Panc1 (cell line): ENCODE results near the gene MYH7. TPM values are rescaled to one million over a fixed set of nuclear protein-coding genes. Genes with fewer than 3 reads are reported as not detected.
"Not testable (repeated sequence)": the region's sequence is repeated elsewhere in the genome, so short reads cannot be mapped to it uniquely, and the experiment has no call there.

Experiments used
- ATAC-seq: fragments of 200-7000 bp; cut with Tn5 transposase; 2 replicates; pipeline ENCODE4 v1.9.1; 2020; ENCODE audit warnings: mild to moderate bottlenecking, moderate library complexity
- BruUV-seq: library from RNA; stranded (reverse); fragments of 400-500 nt; replicated peaks from 2 replicates; lab custom pipeline; 2021; lab: Mats Ljungman, UMichigan
- CTCF ChIA-PET: fragments of 300-600 bp; sonication (Branson Sonifier 250); formaldehyde crosslinking; loops from one replicate; lab custom pipeline; 2022; ENCODE audit warnings: antibody characterized with exemption; lab: Charles Lee
- POLR2A ChIA-PET: fragments of 300-600 bp; sonication (Branson Sonifier 250); formaldehyde crosslinking; loops from one replicate; lab custom pipeline; 2022; ENCODE audit warnings: antibody characterized with exemption; lab: Charles Lee
- DNase-seq: peaks from one replicate; pipeline ENCODE4 v3.0.0-alpha.2; 2010; ENCODE audit warnings: low read depth, low spot score
- H3K27ac ChIP-seq: 2 replicates; pipeline ENCODE4 v1.5.1; 2011; ENCODE audit warnings: mild to moderate bottlenecking, low read length, inconsistent platforms
- H3K27me3 ChIP-seq: fragments of 200-500 bp; sonication (Bioruptor generic); 2 replicates; pipeline ENCODE4 v1.6.0; 2014; ENCODE audit warnings: low read length, inconsistent platforms; ENCODE audit not compliant: control insufficient read depth, insufficient read depth
- H3K36me3 ChIP-seq: fragments of 200-500 bp; sonication (Bioruptor generic); 2 replicates; pipeline ENCODE4 v1.5.1; 2014; ENCODE audit warnings: inconsistent platforms, mild to moderate bottlenecking, low read length, moderate library complexity; ENCODE audit not compliant: control insufficient read depth, insufficient read depth
- H3K4me1 ChIP-seq: 2 replicates; pipeline ENCODE4 v1.5.1; 2011; ENCODE audit warnings: inconsistent platforms, mild to moderate bottlenecking, low read length, moderate library complexity; ENCODE audit not compliant: control insufficient read depth, insufficient read depth
- H3K4me3 ChIP-seq, 2 experiments: 2 replicates each; pipeline ENCODE4 v1.5.1; 2011 to 2012; ENCODE audit warnings: low read depth in 2 of 2, low read length in 2 of 2, mild to moderate bottlenecking in 2 of 2, inconsistent platforms in 1 of 2, moderate library complexity in 1 of 2
- H3K9me3 ChIP-seq: fragments of 200-500 bp; sonication (Bioruptor generic); 2 replicates; pipeline ENCODE4 v1.5.1; 2014; ENCODE audit warnings: low read depth, mild to moderate bottlenecking, inconsistent platforms, low read length, moderate library complexity; ENCODE audit not compliant: control insufficient read depth, insufficient read depth
- CTCF ChIP-seq: fragments of 450-650 bp; IDR thresholded peaks from 2 replicates; pipeline ENCODE4 v1.5.1; 2017; ENCODE audit warnings: mild to moderate bottlenecking
- POLR2AphosphoS5 ChIP-seq: IDR thresholded peaks from 2 replicates; pipeline ENCODE4 v1.6.1; 2012; ENCODE audit warnings: mild to moderate bottlenecking, low read depth, low read length, moderate library complexity
- REST ChIP-seq, 2 experiments: IDR thresholded peaks; 2 replicates each; pipeline ENCODE4 v1.6.1; 2011 to 2012; ENCODE audit warnings: low read depth in 2 of 2, control low read depth in 1 of 2, low read length in 1 of 2, mild to moderate bottlenecking in 1 of 2, moderate library complexity in 1 of 2; ENCODE audit not compliant: insufficient read depth in 1 of 2
- SIN3A ChIP-seq: IDR thresholded peaks from 2 replicates; pipeline ENCODE4 v1.6.1; 2012; ENCODE audit warnings: low read depth, mild to moderate bottlenecking, low read length, moderate library complexity, borderline replicate concordance; ENCODE audit not compliant: insufficient read depth
- TCF7L2 ChIP-seq: IDR thresholded peaks from 2 replicates; pipeline ENCODE4 v1.6.1; 2011; ENCODE audit warnings: mild to moderate bottlenecking, low read depth, low read length, inconsistent platforms
- in situ Hi-C: cut with HindIII; loops from 2 replicates; pipeline ENCODE4 v1.10.0; 2016; ENCODE audit warnings: low sequenced_read_pairs, low pct_unique_long_range_greater_than_20kb
- intact Hi-C: fragments of 100-400 bp; cut with micrococcal nuclease; formaldehyde crosslinking; loops from one replicate; pipeline ENCODE4 v1.10.0; 2022; ENCODE audit not compliant: unreplicated experiment
- total RNA-seq: library from RNA; stranded (reverse); gene quantifications from one replicate; pipeline ENCODE4 v1.2.1, GENCODE V29; 2021; ENCODE audit not compliant: unreplicated experiment

Gene MYH7
- total RNA-seq, 1 experiment from 2014 or later, result not detected

GRCh38 chr14:23387916-23388882, 47.3 kb downstream of the MYH7 start:
- no peak for ATAC-seq
- no peaks in the 10 kb centered on the region for H3K27me3 ChIP-seq
- in situ Hi-C loops, result no loop called here
- ChIA-PET POLR2A (no interaction called here), CTCF (interaction anchor here (0.5 kb wide), 1 partner anchor 59 kb away, joined by 8 read pairs; no protein-coding TSS in a partner anchor)
- TF ChIP-seq TCF7L2 (no peak), CTCF (no peak), POLR2AphosphoS5 (no peak)
- BruUV-seq, result no TSS peak
- intact Hi-C loops, result no loop called here
- DNase-seq, result no peak
- no peaks in the 10 kb centered on the region for H3K36me3 ChIP-seq
- H3K4me1 ChIP-seq, result no peaks in the 10 kb centered on the region
- no peak overlapping the region for H3K4me3 ChIP-seq
- no peaks in the 10 kb centered on the region for H3K9me3 ChIP-seq
- no peak overlapping the region for H3K27ac ChIP-seq

- POLR2A ChIA-PET, result no interaction called here
- no peaks in the 10 kb centered on the region for H3K4me1 ChIP-seq
- no peak overlapping the region for H3K27ac ChIP-seq
- no peak for ATAC-seq
- H3K9me3 ChIP-seq, result no peaks in the 10 kb centered on the region
- H3K27me3 ChIP-seq, result no peaks in the 10 kb centered on the region
- intact Hi-C loops (no loop called here), in situ Hi-C loops (no loop called here)
- CTCF ChIA-PET, result no interaction called here
- no TSS peak for BruUV-seq
- H3K4me3 ChIP-seq, result no peak overlapping the region
- TF ChIP-seq TCF7L2 (no peak), CTCF (no peak), REST (IDR thresholded peaks at IDR 0.05; ENCODE audit: insufficient read depth in 1 of 2, low read depth in 2 of 2, low read length in 1 of 2) (no peak), SIN3A (no peak), POLR2AphosphoS5 (no peak)
- no peak for DNase-seq
- no peaks in the 10 kb centered on the region for H3K36me3 ChIP-seq
Measured at GRCh38 chr14:23386999-23387398, 48.5 kb downstream of the MYH7 start.

- CTCF ChIA-PET, result interaction anchor here (0.6 kb wide), 1 partner anchor 67 kb away, joined by 8 read pairs; no protein-coding TSS in a partner anchor
- H3K4me1 ChIP-seq, ATAC-seq, H3K4me3 ChIP-seq, DNase-seq, H3K9me3 ChIP-seq, H3K36me3 ChIP-seq, H3K27me3 ChIP-seq, BruUV-seq, POLR2A ChIA-PET, in situ Hi-C loops, intact Hi-C loops, H3K27ac ChIP-seq: not testable (repeated sequence)
Measured at GRCh38 chr14:23386266-23386657, 49.2 kb downstream of the MYH7 start.
